Smooth muscle cell (in vitro differentiated cells): ENCODE results near the gene HSPA12B. TPM values are rescaled to one million over a fixed set of nuclear protein-coding genes. Genes with fewer than 3 reads are reported as not detected.

Experiments used
- DNase-seq: peaks from one replicate; lab custom pipeline; 2025; ENCODE audit not compliant: unreplicated experiment; lab: John Stamatoyannopoulos, UW
- H2AFZ ChIP-seq: fragments of 200-600 bp; sonication (generic); 2 replicates; pipeline ENCODE4 v1.6.0; 2016; ENCODE audit warnings: antibody characterized with exemption, low read depth, mild to moderate bottlenecking
- H3F3A ChIP-seq: fragments of 200-600 bp; sonication (generic); 2 replicates; pipeline ENCODE4 v1.6.0; 2017; ENCODE audit warnings: antibody characterized with exemption, low read depth
- H3K27ac ChIP-seq: fragments of 200-600 bp; sonication (generic); 2 replicates; pipeline ENCODE4 v1.5.1; 2016; ENCODE audit warnings: low read depth, mild to moderate bottlenecking
- H3K27me3 ChIP-seq: fragments of 200-600 bp; sonication (generic); 2 replicates; pipeline ENCODE4 v1.6.1; 2016; ENCODE audit warnings: low read depth, mild to moderate bottlenecking
- H3K36me3 ChIP-seq: fragments of 200-600 bp; sonication (generic); 2 replicates; pipeline ENCODE4 v1.5.1; 2016; ENCODE audit warnings: low read depth
- H3K4me1 ChIP-seq: fragments of 200-600 bp; sonication (generic); 2 replicates; pipeline ENCODE4 v1.5.1; 2016; ENCODE audit warnings: low read depth
- H3K4me2 ChIP-seq: fragments of 200-600 bp; sonication (generic); 2 replicates; pipeline ENCODE4 v1.6.0; 2016; ENCODE audit warnings: mild to moderate bottlenecking
- H3K4me3 ChIP-seq: fragments of 200-600 bp; sonication (generic); 2 replicates; pipeline ENCODE4 v1.5.1; 2016; ENCODE audit warnings: mild to moderate bottlenecking
- H3K79me2 ChIP-seq: fragments of 200-600 bp; sonication (generic); 2 replicates; pipeline ENCODE4 v1.6.0; 2016; ENCODE audit warnings: low read depth, mild to moderate bottlenecking
- H3K9ac ChIP-seq: fragments of 200-600 bp; sonication (generic); 2 replicates; pipeline ENCODE4 v1.6.0; 2016; ENCODE audit warnings: low read depth
- H3K9me3 ChIP-seq: fragments of 200-600 bp; sonication (generic); replicated peaks from 2 replicates; pipeline ENCODE4 v1.5.1; 2016; ENCODE audit warnings: low read depth
- H4K20me1 ChIP-seq: fragments of 200-600 bp; sonication (generic); 2 replicates; pipeline ENCODE4 v1.6.0; 2016; ENCODE audit warnings: low read depth
- CTCF ChIP-seq: fragments of 200-600 bp; sonication (generic); IDR thresholded peaks from 2 replicates; pipeline ENCODE4 v1.5.1; 2017; ENCODE audit warnings: borderline replicate concordance, mild to moderate bottlenecking, antibody characterized with exemption; ENCODE audit not compliant: insufficient read depth, poor library complexity, severe bottlenecking
- WGBS: methylation state at CpG from one replicate; pipeline ENCODE4 v1.1.7; 2016; ENCODE audit warnings: low lambda C conversion rate; 5-methylcytosine and 5-hydroxymethylcytosine counted together
- polyA plus RNA-seq: library from polyadenylated mRNA; unstranded; fragments of >200 nt; fragmentation: Nextera tagmentation; extraction: Ambion mirVana; gene quantifications from 2 replicates; pipeline ENCODE4 v1.2.1, GENCODE V29; 2016
- total RNA-seq: library from RNA; depleted of rRNA; stranded (reverse); fragments of >200 nt; gene quantifications from 2 replicates; pipeline ENCODE4 v1.2.3, GENCODE V29; 2014

Gene HSPA12B
- total and polyA plus RNA-seq, 2 experiments from 2014 or later, result 0.04 to 1.0 TPM

- no peaks in the 10 kb centered on the region for H3K79me2 ChIP-seq
- H2AFZ ChIP-seq, result no peak overlapping the region
- no peak overlapping the region for H3K4me3 ChIP-seq
- no peaks in the 10 kb centered on the region for H3K27me3 ChIP-seq
- H3K9me3 ChIP-seq, result no peaks in the 10 kb centered on the region
- no peaks in the 10 kb centered on the region for H3K36me3 ChIP-seq
- no peak overlapping the region for H3K4me2 ChIP-seq
- no peaks in the 10 kb centered on the region for H4K20me1 ChIP-seq
- no peak for DNase-seq
- WGBS, result 87% methylated on average over 7 of the region's 7 CpGs
- H3K4me1 ChIP-seq, result peaks cover 12% of the 10 kb centered on the region
- no peak overlapping the region for H3K27ac ChIP-seq
- TF ChIP-seq CTCF, result no peak
- H3K9ac ChIP-seq, result no peak overlapping the region
- no peaks in the 10 kb centered on the region for H3F3A ChIP-seq
These were observed 39.1 kb downstream of the HSPA12B start for GRCh38 chr20:3771552-3772058.

GRCh38 chr20:3775457-3776108 lies 43.1 kb downstream of the HSPA12B start:
- 86% methylated on average over 4 of the region's 4 CpGs for WGBS
- Histone ChIP-seq H2AFZ (no peak overlapping the region), H3K4me3 (no peak overlapping the region), H3K27ac (no peak overlapping the region), H4K20me1 (no peaks in the 10 kb centered on the region), H3K9me3 (no peaks in the 10 kb centered on the region), H3F3A (no peaks in the 10 kb centered on the region), H3K9ac (no peak overlapping the region), H3K36me3 (no peaks in the 10 kb centered on the region), H3K4me1 (peaks cover 5% of the 10 kb centered on the region), H3K27me3 (peaks cover 19% of the 10 kb centered on the region), H3K4me2 (no peak overlapping the region), H3K79me2 (no peaks in the 10 kb centered on the region)
- TF ChIP-seq CTCF, result no peak
- DNase-seq, result no peak

GRCh38 chr20:3777381-3777715 lies 44.9 kb downstream of the HSPA12B start:
- Histone ChIP-seq H3K27ac (no peak overlapping the region), H3K9me3 (no peaks in the 10 kb centered on the region), H2AFZ (peak overlapping the region; percentile 52), H3K4me3 (peak overlapping the region; percentile 52), H3F3A (peaks cover 10% of the 10 kb centered on the region), H3K27me3 (peaks cover 19% of the 10 kb centered on the region), H4K20me1 (peaks cover under 1% of the 10 kb centered on the region), H3K9ac (no peak overlapping the region), H3K4me2 (peak overlapping the region; percentile 90), H3K36me3 (no peaks in the 10 kb centered on the region), H3K4me1 (peaks cover 10% of the 10 kb centered on the region), H3K79me2 (no peaks in the 10 kb centered on the region)
- WGBS, result 16% methylated on average over 16 of the region's 16 CpGs
- DNase-seq, result no peak
- TF ChIP-seq CTCF, result no peak
